HG03354 (cell line): ENCODE results near the gene TIMM22.
A peak's percentile ranks its signal among the peaks of the same experiment; 100 is the strongest.
"Not testable (repeated sequence)": the region's sequence is repeated elsewhere in the genome, so short reads cannot be mapped to it uniquely, and the experiment has no call there.

Experiments used
- ATAC-seq: cut with Tn5 transposase; IDR thresholded peaks from one replicate; pipeline ENCODE4 v1.9.1; 2021; ENCODE audit warnings: mild to moderate bottlenecking; ENCODE audit not compliant: unreplicated experiment, poor library complexity, severe bottlenecking

Gene TIMM22

DNA sequence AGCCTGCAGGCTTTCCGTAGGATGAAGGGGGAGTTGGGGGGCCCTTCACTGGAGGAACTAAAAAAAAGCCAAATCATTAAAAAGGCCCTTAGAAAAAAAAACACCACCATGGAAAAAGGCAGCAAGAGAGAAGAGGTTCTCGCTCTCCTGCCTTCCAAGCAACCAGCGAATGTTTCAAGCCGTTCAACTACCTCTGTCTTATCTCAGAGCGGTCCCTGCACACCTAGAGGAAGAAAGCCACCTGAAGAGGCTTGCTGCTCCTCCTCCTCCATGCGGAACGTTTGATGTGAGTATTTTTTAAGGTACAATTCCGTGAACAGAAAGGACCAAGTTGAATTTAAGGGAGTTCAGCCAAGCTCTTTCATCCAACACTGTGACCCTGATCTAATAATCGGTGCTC lies 26.6 kb upstream of the TIMM22 start:
- no peak for ATAC-seq

DNA sequence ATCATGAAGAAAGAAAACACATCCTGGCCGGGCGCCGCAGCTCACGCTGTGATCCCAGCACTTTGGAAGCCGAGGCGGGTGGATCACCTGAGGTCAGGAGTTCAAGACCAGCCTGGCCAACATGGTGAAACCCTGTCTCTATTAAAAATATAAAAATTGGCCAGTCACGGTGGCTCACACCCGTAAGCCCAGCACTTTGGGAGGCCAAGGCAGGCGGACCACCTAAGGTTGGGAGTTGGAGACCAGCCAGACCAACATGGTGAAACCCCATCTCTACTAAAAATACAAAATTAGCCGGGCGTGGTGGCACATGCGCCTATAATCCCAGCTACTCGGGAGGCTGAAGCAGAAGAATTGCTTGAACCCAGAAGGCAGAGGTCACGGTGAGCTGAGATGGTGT lies 25.1 kb upstream of the TIMM22 start:
- not testable (repeated sequence) for ATAC-seq

DNA sequence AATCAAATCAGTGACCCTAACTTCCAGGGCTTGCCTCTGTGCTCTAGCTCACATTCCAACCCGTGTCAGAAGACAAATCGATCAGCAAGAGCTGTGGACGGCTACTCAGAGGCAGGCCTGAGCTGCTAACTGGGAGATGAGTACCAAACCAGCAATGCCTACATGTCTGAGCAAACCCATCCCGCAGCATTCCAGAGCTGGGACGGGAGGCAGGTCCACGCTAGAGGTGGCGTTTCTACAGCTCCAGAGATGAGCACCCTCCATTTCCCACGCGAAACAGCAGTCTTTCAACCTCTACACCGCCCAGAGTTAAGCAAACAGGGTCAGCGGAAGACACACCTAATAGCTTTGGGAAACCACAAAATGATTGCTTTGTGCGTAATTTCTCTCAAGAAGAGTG lies 23.9 kb upstream of the TIMM22 start:
- no peak for ATAC-seq

GRCh38 chr17:974778-975177 lies 22.2 kb upstream of the TIMM22 start:
- ATAC-seq, result not testable (repeated sequence)

- ATAC-seq, result no peak
Measured at GRCh38 chr17:975371-975915, 21.5 kb upstream of the TIMM22 start.

DNA sequence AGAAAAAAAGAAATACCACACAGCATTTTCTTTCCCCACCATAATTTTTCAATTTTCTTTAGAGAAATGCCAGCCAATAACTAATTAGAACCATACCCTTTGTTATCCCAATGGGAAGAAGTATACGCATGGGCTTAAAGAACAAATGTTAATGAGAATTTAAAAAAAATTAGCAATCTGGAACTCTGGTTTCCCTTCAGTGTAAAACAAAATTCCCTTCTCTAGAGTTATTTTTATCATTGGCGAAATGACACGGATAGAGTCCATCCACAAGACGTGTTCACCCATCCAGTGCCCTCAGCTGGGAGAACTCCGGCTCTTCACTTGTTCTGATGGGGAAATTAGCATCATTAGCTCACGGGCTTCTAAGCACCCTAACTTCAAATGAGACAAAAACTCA lies 20.6 kb upstream of the TIMM22 start:
- no peak for ATAC-seq

GRCh38 chr17:977166-977565 lies 19.8 kb upstream of the TIMM22 start:
- no peak for ATAC-seq

GRCh38 chr17:978103-979093 lies 18.5 kb upstream of the TIMM22 start:
- ATAC-seq, result no peak

DNA sequence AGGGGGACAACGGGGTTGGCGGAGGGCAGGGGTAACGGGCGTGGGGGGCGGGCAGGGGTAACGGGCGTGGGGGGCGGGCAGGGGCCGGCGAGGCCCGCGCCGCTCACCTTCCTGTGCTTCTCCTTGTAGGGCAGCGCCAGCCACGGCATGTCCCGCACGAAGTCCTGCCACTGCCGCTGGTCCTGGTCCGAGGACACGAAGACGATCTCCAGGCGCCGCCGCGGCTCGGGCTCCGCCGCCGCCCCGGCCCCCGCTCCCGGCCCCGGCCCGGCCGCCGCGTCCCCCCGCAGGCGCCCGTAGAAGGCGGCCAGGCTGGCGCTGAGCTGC lies 17.8 kb upstream of the TIMM22 start:
- no peak for ATAC-seq

GRCh38 chr17:979539-980405 lies 17.2 kb upstream of the TIMM22 start, which contains the start of gene NXN:
Gene NXN, minus strand, starts transcription at chr17:979776.
- peak; percentile 66 for ATAC-seq

DNA sequence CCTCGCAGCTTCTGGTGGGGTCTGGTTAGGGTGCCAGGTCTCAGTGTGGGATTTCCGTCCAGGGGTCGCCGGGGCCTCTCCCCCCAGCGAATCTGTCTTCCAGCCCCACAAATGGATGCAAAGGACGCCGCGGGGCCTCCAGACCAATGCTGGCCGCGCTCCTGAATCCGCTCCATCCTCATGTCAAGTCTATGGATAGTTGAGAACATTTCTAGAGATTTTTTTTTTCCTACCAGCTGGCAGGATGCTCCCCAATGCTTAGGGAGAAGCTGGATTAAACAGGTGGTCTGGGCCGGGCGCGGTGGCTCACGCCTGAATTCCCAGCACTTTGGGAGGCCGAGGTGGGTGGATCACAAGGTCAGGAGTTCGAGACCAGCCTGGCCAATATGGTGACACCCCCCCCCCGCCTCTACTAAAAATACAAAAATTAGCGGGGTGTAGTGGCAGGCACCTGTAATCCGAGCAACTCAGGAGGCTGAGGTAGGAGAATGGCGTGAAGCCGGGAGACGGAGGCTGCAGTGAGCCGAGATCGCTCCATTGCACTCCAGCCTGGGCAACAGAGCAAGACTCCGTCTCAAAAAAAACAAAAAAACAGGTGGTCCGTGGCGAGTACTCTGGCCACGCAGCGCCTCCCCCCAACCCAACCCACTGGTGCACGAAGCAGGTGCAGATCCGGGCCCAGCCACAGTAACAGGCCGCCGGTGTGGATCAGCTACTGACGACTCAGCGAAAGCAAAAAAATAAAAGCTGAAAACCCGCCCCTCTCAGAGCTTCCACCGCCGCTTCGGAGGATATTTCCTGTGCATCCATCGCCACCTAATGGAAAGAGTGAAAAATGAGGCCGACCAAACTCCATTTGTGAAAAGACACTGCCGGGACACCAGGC lies 16.3 kb upstream of the TIMM22 start:
- ATAC-seq, result peak; percentile 64

DNA sequence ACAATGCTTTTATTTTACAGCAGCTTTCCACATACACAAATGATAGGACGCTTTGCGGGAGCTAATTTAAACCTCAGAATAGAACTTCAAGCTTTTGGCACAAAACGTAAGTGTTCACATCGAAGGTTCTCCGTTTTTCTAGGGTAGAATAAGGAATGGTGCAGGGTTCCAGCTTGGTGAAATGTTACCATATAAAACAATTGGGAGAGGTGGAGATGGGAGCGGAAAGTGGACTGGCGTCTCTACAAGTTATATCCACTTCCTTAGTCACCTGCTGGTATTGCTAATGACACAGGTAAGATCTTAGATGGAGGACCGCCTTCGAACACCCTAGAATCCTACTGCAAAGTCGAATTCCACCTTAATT lies 15.7 kb upstream of the TIMM22 start:
- ATAC-seq, result no peak

DNA sequence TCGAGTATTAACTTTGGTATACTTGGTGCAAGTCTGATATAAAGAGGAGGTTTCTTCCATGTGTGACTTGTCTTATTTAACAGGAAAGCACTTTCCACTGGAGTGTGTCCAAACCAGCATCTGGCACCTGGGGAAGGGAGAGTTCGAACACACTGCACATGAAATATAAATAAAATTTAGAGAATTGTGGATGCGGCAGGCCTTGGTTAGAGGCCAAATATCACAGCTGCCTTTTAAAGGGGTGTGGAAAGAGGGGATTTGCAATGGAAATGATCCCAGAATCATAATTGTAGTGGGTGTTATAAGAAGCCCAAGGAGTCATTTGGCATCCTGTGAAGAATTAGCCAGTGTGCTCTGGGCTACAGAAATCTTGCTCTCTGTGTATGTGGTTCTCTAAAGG lies 13.0 kb upstream of the TIMM22 start:
- no peak for ATAC-seq

DNA sequence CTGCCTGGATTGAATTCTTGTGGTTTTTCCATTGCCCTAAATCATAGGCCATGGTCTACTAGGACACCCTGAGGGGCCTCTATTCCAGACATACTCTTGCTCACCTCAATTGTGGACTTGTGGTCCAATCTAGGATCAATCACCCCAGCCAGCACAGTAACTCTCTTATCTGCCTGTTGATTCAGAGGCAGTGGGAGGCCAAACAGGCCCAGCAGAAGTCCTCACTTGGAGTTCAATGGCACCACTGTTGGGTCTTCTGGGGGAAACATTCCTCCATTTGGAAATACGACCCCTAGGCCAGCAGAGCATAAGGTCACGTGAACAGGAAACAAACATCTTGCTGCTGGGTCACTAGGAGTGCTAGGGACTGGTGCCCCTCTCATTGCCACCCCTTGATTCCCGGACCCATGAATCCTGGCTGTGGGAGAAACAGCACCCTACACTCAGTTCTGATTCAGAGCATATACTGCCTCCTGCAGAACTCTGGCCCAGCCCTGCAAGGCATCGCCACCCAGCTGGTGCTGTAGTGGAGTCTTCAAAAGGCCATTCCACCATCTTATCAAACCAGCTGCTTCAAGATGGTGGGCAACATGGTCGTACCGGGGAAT lies 10.5 kb upstream of the TIMM22 start:
- ATAC-seq, result no peak

GRCh38 chr17:987931-988330 lies 9.0 kb upstream of the TIMM22 start:
- ATAC-seq, result no peak

GRCh38 chr17:988561-988960 lies 8.4 kb upstream of the TIMM22 start:
- ATAC-seq, result no peak

GRCh38 chr17:992933-993332 lies 4.0 kb upstream of the TIMM22 start:
- no peak for ATAC-seq

DNA sequence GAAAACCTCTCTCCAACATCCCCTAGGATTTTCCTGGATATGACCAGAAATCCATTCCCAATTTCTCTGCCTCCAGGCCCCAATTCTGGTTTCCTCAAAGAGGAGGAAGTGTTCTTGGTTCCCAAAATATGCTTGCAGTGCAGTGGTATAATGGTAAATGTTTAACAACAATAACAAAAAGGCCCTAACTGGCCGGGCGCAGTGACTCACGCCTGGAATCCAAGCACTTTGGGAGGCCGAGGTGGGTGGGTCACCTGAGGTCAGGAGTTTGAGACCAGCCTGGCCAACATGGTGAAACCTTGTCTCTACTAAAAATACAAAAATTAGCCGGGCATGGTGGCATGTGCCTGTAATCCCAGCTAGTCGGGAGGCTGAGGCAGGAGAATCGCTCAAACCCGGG lies 1.6 kb upstream of the TIMM22 start:
- not testable (repeated sequence) for ATAC-seq

- ATAC-seq, result no peak
Measured at GRCh38 chr17:998111-998510, 1.2 kb downstream of the TIMM22 start.
